HG02885 (cell line): ENCODE measurements around the gene ZDHHC18.
"Not testable (repeated sequence)": the region's sequence is repeated elsewhere in the genome, so short reads cannot be mapped to it uniquely, and the experiment has no call there.

Experiments used
- ATAC-seq: cut with Tn5 transposase; IDR thresholded peaks from one replicate; pipeline ENCODE4 v1.9.1; 2021; ENCODE audit warnings: mild to moderate bottlenecking; ENCODE audit not compliant: unreplicated experiment, poor library complexity

The ZDHHC18 gene

GRCh38 chr1:26856604-26857469 lies 30.3 kb downstream of the ZDHHC18 start:
- no peak for ATAC-seq

- no peak for ATAC-seq
Observed at GRCh38 chr1:26857473-26858060, 31.1 kb downstream of the ZDHHC18 start.

GRCh38 chr1:26858160-26858559 lies 31.7 kb downstream of the ZDHHC18 start:
- no peak for ATAC-seq

GRCh38 chr1:26858891-26859640 lies 32.6 kb downstream of the ZDHHC18 start:
- no peak for ATAC-seq

GRCh38 chr1:26861286-26861701 lies 34.8 kb downstream of the ZDHHC18 start:
- no peak for ATAC-seq

GRCh38 chr1:26861889-26862378 lies 35.4 kb downstream of the ZDHHC18 start:
- ATAC-seq = no peak

GRCh38 chr1:26862781-26863684 lies 36.5 kb downstream of the ZDHHC18 start, which contains the start of gene SFN:
Gene SFN, plus strand, starts transcription at chr1:26863149. Its CDS starts 64 bp downstream, at chr1:26863213.
- ATAC-seq = no peak

GRCh38 chr1:26863685-26864077 lies 37.2 kb downstream of the ZDHHC18 start:
- no peak for ATAC-seq

GRCh38 chr1:26864610-26865480 lies 38.4 kb downstream of the ZDHHC18 start:
- peak; percentile 90 for ATAC-seq

- not testable (repeated sequence) for ATAC-seq
Observed at GRCh38 chr1:26873097-26873496, 46.6 kb downstream of the ZDHHC18 start.

GRCh38 chr1:26874896-26875295 lies 48.4 kb downstream of the ZDHHC18 start:
- ATAC-seq = no peak

GRCh38 chr1:26877326-26877725 lies 50.8 kb downstream of the ZDHHC18 start:
- no peak for ATAC-seq

- ATAC-seq = no peak
Observed at GRCh38 chr1:26879793-26880192, 53.3 kb downstream of the ZDHHC18 start.

GRCh38 chr1:26881611-26882010 lies 55.1 kb downstream of the ZDHHC18 start:
- not testable (repeated sequence) for ATAC-seq

GRCh38 chr1:26882696-26883463 lies 56.4 kb downstream of the ZDHHC18 start:
- ATAC-seq = no peak

GRCh38 chr1:26887125-26887524 lies 60.6 kb downstream of the ZDHHC18 start:
- no peak for ATAC-seq

GRCh38 chr1:26888231-26888630 lies 61.7 kb downstream of the ZDHHC18 start:
- no peak for ATAC-seq
